GM19099 (cell line): Measurements from ENCODE around the gene CETP.

Experiments used
- POLR2A ChIP-seq: IDR thresholded peaks from 3 replicates; pipeline ENCODE4 v1.6.1; 2011; ENCODE audit warnings: low read depth; ENCODE audit not compliant: insufficient read length; ENCODE audit errors: extremely low read depth

Gene CETP

DNA sequence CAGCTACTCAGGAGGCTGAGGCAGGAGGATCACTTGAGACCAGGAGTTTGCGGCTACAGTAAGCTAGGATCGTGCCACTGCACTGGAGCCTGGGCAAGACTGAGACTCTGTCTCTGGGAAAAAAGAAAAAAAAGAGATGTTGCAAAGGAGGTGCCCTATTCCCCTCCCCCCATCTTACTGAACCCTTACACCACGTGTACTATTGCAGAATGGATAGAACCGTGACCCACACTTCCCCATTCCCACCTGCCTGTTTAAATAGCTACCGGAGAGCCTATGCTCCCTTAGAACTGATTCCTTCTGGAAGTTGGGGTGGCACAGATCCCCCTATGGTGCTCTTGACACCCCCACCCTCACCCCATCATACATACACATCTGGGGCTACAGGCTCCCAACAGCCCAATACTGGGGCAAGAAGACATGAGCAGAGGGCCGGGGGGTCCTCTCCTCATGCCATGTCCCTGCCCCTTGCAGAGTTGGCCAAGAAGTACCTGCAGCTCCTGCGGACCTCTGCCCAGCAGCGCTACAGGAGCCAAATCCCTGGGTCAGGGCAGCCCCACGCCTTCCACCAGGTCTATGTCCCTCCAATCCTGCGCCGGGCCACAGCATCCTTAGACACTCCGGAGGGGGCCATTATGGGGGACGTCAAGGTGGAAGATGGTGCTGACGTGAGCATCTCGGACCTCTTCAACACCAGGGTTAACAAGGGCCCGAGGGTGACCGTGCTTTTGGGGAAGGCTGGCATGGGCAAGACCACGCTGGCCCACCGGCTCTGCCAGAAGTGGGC, 63.3 kb downstream of the CETP start:
- TF ChIP-seq POLR2A = no peak

- TF ChIP-seq POLR2A = no peak
Observed at GRCh38 chr16:57025941-57026777, 64.4 kb downstream of the CETP start.

DNA sequence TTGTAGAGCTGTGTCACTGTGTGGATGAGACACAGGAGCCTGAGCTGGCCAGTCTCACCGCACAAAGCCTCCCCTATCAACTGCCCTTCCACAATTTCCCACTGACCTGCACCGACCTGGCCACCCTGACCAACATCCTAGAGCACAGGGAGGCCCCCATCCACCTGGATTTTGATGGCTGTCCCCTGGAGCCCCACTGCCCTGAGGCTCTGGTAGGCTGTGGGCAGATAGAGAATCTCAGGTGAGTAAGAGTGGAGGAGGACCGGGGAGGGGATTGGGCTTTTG, 65.0 kb downstream of the CETP start:
- no peak for TF ChIP-seq POLR2A

DNA sequence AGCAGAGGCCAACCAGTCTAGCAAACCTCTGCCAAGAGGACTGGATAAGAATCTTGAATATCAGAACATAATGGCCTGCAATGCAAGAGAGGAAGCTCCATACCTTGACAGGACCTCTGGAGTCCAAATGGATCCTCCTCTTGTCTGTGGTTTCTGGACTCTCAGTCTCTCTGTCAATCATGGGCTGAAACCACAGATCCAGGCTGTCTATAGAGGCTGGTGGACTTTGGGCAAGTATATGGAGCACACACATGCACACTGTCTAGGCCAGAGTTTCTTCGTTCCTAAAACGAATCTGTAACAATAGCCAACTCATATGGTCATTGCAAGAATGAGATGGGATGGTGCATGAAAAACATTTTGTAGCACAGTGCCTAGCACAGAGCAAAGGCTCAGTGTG, 65.3 kb downstream of the CETP start:
- no peak for TF ChIP-seq POLR2A

DNA sequence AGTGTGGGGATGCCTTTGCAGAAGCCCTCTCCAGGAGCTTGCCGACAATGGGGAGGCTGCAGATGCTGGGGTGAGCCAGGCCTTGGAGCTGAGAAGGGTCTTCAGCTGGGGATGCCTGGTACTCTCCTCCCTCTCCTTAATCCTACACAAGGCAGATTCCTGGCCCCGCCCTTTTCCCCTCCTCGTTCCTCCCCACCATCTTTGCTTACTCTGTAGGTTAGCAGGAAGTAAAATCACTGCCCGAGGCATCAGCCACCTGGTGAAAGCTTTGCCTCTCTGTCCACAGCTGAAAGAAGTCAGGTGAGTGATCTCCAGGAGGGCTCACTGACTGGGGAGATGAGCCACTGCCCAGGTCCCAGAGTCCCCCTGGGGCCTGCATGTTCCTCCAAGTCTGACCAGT, 66.3 kb downstream of the CETP start:
- TF ChIP-seq POLR2A = no peak

- TF ChIP-seq POLR2A = no peak
Observed at GRCh38 chr16:57029161-57030160, 67.7 kb downstream of the CETP start.

DNA sequence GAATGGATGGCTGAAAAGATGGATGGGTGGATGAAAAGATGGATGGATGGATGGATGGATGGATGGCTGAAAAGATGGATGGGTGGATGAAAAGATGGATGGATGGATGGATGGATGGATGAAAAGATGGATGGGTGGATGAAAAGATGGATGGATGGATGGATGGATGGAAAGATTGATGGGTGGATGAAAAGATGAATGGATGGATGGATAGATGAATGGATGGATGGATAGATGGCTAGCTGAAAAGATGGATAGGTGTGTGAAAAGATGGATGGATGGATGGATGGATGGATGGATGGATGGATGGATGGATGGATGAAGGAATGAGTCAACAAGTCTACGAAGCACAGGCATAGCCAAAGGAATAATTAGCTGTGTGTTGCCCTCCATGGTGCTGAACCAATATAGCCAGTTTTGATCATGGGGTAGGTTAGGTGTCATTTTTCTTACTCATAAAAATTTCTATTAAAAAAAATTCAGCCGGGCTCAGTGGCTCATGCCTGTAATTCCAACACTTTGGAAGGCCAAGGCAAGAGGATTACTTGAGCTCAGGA, 68.7 kb downstream of the CETP start:
- TF ChIP-seq POLR2A = no peak

DNA sequence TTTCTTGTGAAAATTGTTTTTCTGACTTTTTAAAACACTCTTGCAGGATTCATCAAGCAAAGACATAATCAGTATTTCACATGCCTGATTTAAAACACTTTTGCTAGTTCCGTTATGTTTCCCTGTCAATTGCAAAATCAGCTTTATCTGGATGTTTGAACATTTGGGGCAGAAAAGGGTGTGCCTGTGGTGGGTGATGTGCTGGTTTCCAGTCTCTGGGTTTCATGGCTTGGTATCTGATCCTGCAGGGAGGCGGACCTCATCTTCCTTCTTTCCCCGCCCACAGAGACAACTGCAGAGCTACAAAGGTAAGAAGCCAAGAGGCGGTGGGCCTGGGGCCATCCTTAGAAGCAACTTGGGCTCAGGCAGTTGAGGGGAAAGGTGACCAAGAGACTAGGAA, 69.4 kb downstream of the CETP start:
- TF ChIP-seq POLR2A = no peak

DNA sequence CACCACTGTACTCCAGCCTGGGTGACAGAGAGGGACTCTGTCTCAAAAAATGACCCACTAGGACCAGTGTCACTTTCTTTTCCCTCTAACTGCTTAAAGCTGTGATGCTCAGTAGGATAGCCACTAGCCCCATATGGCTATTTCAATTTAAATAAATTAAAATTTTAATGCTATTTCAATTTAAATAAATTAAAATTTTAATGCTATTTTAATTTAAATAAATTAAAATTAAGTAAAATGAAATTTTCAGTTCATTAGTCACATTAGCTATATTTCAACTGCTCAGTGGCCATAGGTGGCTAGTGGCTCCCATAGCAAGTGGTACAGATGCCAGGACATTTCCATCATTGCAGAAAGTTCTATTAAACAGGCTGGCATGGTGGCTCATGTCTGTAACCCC, 70.6 kb downstream of the CETP start:
- no peak for TF ChIP-seq POLR2A

GRCh38 chr16:57032931-57033330, 71.2 kb downstream of the CETP start:
- no peak for TF ChIP-seq POLR2A
